Measurements from ENCODE around the gene CCNE1. TPM values are rescaled to one million over a fixed set of nuclear protein-coding genes. Genes with fewer than 3 reads are reported as not detected.

CCNE1 gene
- total RNA-seq, 1 experiment from 2014 or later, result 36.0 TPM

GRCh38 chr19:29783627-29784190 lies 28.1 kb upstream of the CCNE1 start:
- H3K4me3 Mint-ChIP-seq, result no peak overlapping the region
- no peaks in the 10 kb centered on the region for H3K9me3 Mint-ChIP-seq
- no peak overlapping the region for H3K27ac Mint-ChIP-seq
- POLR2A ChIA-PET, result no interaction called here
- no peaks in the 10 kb centered on the region; the same call in 1 of the 2 replicates for H3K27me3 Mint-ChIP-seq (ENCODE audit: low read depth)
- no peaks in the 10 kb centered on the region for H3K36me3 Mint-ChIP-seq
- TF ChIP-seq ZNF423 (CRISPR knock-in tag; IDR thresholded peaks at IDR 0.05) (no peak), TP53 (CRISPR knock-in tag; IDR thresholded peaks at IDR 0.05) (no peak), SP1 (CRISPR knock-in tag; conservative IDR thresholded peaks at IDR 0.05) (no peak), ATF1 (CRISPR knock-in tag; IDR thresholded peaks at IDR 0.05) (no peak), NR1H2 (CRISPR knock-in tag; IDR thresholded peaks at IDR 0.05) (no peak), CBFB (CRISPR knock-in tag; IDR thresholded peaks at IDR 0.05; ENCODE audit: low read depth) (no peak), ZNF671 (CRISPR knock-in tag; IDR thresholded peaks at IDR 0.05) (no peak), RELA (CRISPR knock-in tag; IDR thresholded peaks at IDR 0.05; ENCODE audit: borderline replicate concordance) (no peak), CREB1 (CRISPR knock-in tag; IDR thresholded peaks at IDR 0.05) (no peak)
- TF ChIP-seq, protein P1, sequence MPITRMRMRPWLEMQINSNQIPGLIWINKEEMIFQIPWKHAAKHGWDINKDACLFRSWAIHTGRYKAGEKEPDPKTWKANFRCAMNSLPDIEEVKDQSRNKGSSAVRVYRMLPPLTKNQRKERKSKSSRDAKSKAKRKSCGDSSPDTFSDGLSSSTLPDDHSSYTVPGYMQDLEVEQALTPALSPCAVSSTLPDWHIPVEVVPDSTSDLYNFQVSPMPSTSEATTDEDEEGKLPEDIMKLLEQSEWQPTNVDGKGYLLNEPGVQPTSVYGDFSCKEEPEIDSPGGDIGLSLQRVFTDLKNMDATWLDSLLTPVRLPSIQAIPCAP (CRISPR knock-in tag; IDR thresholded peaks at IDR 0.05), result no peak
- TF ChIP-seq, protein P2, sequence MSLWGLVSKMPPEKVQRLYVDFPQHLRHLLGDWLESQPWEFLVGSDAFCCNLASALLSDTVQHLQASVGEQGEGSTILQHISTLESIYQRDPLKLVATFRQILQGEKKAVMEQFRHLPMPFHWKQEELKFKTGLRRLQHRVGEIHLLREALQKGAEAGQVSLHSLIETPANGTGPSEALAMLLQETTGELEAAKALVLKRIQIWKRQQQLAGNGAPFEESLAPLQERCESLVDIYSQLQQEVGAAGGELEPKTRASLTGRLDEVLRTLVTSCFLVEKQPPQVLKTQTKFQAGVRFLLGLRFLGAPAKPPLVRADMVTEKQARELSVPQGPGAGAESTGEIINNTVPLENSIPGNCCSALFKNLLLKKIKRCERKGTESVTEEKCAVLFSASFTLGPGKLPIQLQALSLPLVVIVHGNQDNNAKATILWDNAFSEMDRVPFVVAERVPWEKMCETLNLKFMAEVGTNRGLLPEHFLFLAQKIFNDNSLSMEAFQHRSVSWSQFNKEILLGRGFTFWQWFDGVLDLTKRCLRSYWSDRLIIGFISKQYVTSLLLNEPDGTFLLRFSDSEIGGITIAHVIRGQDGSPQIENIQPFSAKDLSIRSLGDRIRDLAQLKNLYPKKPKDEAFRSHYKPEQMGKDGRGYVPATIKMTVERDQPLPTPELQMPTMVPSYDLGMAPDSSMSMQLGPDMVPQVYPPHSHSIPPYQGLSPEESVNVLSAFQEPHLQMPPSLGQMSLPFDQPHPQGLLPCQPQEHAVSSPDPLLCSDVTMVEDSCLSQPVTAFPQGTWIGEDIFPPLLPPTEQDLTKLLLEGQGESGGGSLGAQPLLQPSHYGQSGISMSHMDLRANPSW (CRISPR knock-in tag; conservative IDR thresholded peaks at IDR 0.05; ENCODE audit: low read depth), result no peak
- CTCF ChIA-PET, result no interaction called here
- 0 out of 2 replicates have a peak, but pooled peaks cover 4% of the 10 kb centered on the region for H3K4me1 Mint-ChIP-seq
- DNase-seq (ENCODE audit: low spot score) (no peak), ATAC-seq (no peak)

DNA sequence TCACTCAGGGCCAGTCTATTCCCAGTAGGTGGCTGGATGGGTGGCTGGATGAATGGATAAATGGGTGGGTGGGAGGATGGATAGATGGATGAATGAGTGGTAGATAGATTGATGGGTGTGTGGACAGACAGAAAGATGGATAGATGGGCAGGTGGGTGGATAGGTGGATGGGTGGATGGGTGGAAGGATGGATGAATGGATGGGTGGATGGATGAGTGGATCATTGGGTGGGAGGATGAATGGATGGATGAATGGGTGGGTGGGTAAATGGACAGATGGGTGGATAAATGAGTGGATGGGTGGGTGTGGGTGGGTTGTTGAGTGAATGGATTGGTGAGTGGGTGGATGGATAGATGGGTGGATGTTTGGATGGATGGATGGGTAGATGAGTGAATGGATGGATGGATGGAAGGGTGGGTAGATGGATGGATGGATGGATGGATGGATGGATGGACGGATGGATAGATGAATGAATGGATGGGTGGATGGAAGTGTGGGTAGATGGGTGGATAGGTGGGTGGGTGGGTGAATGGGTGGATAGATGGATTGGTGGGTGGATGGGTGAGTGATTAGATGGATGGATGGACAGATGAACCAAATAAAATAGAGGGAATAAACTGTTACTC lies 27.1 kb upstream of the CCNE1 start:
- DNase-seq (ENCODE audit: low spot score) (no peak), ATAC-seq (no peak)
- Mint-ChIP-seq H3K4me3 (no peak overlapping the region), H3K36me3 (no peaks in the 10 kb centered on the region), H3K4me1 (0 out of 2 replicates have a peak, but pooled peaks cover 4% of the 10 kb centered on the region), H3K9me3 (0 out of 2 replicates have a peak, but pooled peaks cover 3% of the 10 kb centered on the region), H3K27ac (no peak overlapping the region), H3K27me3 (ENCODE audit: low read depth) (no peaks in the 10 kb centered on the region; the same call in 1 of the 2 replicates)
- TF ChIP-seq ZNF232 (CRISPR knock-in tag; IDR thresholded peaks at IDR 0.05), result no peak
- no peak for TF ChIP-seq SP1 (CRISPR knock-in tag; conservative IDR thresholded peaks at IDR 0.05)
- no peak for TF ChIP-seq ZNF138 (CRISPR knock-in tag; conservative IDR thresholded peaks at IDR 0.05)
- TF ChIP-seq, protein P3, sequence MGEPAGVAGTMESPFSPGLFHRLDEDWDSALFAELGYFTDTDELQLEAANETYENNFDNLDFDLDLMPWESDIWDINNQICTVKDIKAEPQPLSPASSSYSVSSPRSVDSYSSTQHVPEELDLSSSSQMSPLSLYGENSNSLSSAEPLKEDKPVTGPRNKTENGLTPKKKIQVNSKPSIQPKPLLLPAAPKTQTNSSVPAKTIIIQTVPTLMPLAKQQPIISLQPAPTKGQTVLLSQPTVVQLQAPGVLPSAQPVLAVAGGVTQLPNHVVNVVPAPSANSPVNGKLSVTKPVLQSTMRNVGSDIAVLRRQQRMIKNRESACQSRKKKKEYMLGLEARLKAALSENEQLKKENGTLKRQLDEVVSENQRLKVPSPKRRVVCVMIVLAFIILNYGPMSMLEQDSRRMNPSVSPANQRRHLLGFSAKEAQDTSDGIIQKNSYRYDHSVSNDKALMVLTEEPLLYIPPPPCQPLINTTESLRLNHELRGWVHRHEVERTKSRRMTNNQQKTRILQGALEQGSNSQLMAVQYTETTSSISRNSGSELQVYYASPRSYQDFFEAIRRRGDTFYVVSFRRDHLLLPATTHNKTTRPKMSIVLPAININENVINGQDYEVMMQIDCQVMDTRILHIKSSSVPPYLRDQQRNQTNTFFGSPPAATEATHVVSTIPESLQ (CRISPR knock-in tag; IDR thresholded peaks at IDR 0.05), result no peak
- no peak for TF ChIP-seq MYBL2 (CRISPR knock-in tag; IDR thresholded peaks at IDR 0.05)
- POLR2A ChIA-PET, result no interaction called here
- CTCF ChIA-PET, result interaction anchor here (1.3 to 1.8 kb wide), 2 partner anchors 13 to 70 kb away, joined by 3 to 10 read pairs; partner anchors contain the start of gene C19orf12

GRCh38 chr19:29785360-29785759 lies 26.4 kb upstream of the CCNE1 start:
- H3K4me3 Mint-ChIP-seq, result no peak overlapping the region
- no peaks in the 10 kb centered on the region for H3K36me3 Mint-ChIP-seq
- H3K4me1 Mint-ChIP-seq, result no peaks in the 10 kb centered on the region
- H3K27ac Mint-ChIP-seq, result no peak overlapping the region
- H3K9me3 Mint-ChIP-seq, result 0 out of 2 replicates have a peak, but pooled peaks cover 3% of the 10 kb centered on the region
- DNase-seq (ENCODE audit: low spot score), result no peak
- no peak for ATAC-seq
- CTCF ChIA-PET, result interaction anchor here (0.8 to 3.7 kb wide), 9 partner anchors 9 to 91 kb away, joined by 3 to 27 read pairs (median 7); partner anchors contain the start of gene C19orf12
- POLR2A ChIA-PET, result no interaction called here
- H3K27me3 Mint-ChIP-seq (ENCODE audit: low read depth), result no peaks in the 10 kb centered on the region; the same call in 1 of the 2 replicates
- TF ChIP-seq SMAD4 (CRISPR knock-in tag; IDR thresholded peaks at IDR 0.05), result no peak
- TF ChIP-seq ZNF423 (CRISPR knock-in tag; IDR thresholded peaks at IDR 0.05), result no peak
- no peak for TF ChIP-seq ZNF671 (CRISPR knock-in tag; IDR thresholded peaks at IDR 0.05)
- no peak for TF ChIP-seq CREM (CRISPR knock-in tag; IDR thresholded peaks at IDR 0.05)
- TF ChIP-seq, protein P4, sequence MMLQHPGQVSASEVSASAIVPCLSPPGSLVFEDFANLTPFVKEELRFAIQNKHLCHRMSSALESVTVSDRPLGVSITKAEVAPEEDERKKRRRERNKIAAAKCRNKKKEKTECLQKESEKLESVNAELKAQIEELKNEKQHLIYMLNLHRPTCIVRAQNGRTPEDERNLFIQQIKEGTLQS (CRISPR knock-in tag; conservative IDR thresholded peaks at IDR 0.05), result no peak
- TF ChIP-seq TEAD4 (CRISPR knock-in tag; IDR thresholded peaks at IDR 0.05), result no peak
- TF ChIP-seq NFYB (CRISPR knock-in tag; conservative IDR thresholded peaks at IDR 0.05; ENCODE audit: low read depth), result no peak
- no peak for TF ChIP-seq NR3C1 (CRISPR knock-in tag; conservative IDR thresholded peaks at IDR 0.05; ENCODE audit: low read depth)
- no peak for TF ChIP-seq SP1 (CRISPR knock-in tag; conservative IDR thresholded peaks at IDR 0.05)
- no peak for TF ChIP-seq FOXJ3 (CRISPR knock-in tag; IDR thresholded peaks at IDR 0.05; ENCODE audit: borderline replicate concordance)
- no peak for TF ChIP-seq NFE2L1 (CRISPR knock-in tag; IDR thresholded peaks at IDR 0.05)
- TF ChIP-seq RELA (CRISPR knock-in tag; IDR thresholded peaks at IDR 0.05; ENCODE audit: borderline replicate concordance), result no peak
- no peak for TF ChIP-seq E2F1 (CRISPR knock-in tag; IDR thresholded peaks at IDR 0.05)
- TF ChIP-seq ATF1 (CRISPR knock-in tag; IDR thresholded peaks at IDR 0.05), result no peak
- no peak for TF ChIP-seq SOX15 (CRISPR knock-in tag; IDR thresholded peaks at IDR 0.05)
- TF ChIP-seq EMX1 (CRISPR knock-in tag; IDR thresholded peaks at IDR 0.05), result no peak
